Measurements from ENCODE around the gene SCIMP.
A peak's percentile ranks its signal among the peaks of the same experiment; 100 is the strongest.

SCIMP gene

DNA sequence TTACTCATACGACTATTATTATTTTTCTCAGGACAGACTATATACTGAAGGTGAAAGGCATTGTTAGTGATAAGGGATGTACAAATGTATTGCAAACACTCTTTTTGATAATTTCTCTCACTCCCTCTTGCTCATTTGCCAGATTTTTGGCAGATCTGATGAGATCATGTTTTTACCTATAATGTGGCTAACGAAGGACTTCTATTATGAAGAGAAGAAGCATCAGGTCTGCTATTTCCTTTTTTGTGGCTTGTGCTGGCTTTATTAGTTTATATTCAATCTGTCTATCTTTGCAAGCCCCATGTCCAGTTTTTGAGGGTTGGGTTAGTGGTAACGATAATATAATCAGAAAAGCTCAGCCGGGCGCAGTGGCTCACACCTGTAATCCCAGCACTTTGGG lies 22.5 kb upstream of the SCIMP start:
- DNase-seq, result no peak
- no peaks in the 10 kb centered on the region for H3K36me3 ChIP-seq (replicated peaks)
- no peaks in the 10 kb centered on the region for H3K27me3 ChIP-seq (replicated peaks)
- no peak overlapping the region for H3K27ac ChIP-seq
- TF ChIP-seq, protein P1, sequence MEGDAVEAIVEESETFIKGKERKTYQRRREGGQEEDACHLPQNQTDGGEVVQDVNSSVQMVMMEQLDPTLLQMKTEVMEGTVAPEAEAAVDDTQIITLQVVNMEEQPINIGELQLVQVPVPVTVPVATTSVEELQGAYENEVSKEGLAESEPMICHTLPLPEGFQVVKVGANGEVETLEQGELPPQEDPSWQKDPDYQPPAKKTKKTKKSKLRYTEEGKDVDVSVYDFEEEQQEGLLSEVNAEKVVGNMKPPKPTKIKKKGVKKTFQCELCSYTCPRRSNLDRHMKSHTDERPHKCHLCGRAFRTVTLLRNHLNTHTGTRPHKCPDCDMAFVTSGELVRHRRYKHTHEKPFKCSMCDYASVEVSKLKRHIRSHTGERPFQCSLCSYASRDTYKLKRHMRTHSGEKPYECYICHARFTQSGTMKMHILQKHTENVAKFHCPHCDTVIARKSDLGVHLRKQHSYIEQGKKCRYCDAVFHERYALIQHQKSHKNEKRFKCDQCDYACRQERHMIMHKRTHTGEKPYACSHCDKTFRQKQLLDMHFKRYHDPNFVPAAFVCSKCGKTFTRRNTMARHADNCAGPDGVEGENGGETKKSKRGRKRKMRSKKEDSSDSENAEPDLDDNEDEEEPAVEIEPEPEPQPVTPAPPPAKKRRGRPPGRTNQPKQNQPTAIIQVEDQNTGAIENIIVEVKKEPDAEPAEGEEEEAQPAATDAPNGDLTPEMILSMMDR (IDR thresholded peaks at IDR 0.05; ENCODE audit: low read depth, low read length, missing control alignments), result no peak
- no peak overlapping the region for H3K4me3 ChIP-seq (ENCODE audit: low read depth, low read length)
- in situ Hi-C loops (cut with HindIII; ENCODE audit: low pct_ligation_motif_present, low sequenced_read_pairs), result no loop called here

DNA sequence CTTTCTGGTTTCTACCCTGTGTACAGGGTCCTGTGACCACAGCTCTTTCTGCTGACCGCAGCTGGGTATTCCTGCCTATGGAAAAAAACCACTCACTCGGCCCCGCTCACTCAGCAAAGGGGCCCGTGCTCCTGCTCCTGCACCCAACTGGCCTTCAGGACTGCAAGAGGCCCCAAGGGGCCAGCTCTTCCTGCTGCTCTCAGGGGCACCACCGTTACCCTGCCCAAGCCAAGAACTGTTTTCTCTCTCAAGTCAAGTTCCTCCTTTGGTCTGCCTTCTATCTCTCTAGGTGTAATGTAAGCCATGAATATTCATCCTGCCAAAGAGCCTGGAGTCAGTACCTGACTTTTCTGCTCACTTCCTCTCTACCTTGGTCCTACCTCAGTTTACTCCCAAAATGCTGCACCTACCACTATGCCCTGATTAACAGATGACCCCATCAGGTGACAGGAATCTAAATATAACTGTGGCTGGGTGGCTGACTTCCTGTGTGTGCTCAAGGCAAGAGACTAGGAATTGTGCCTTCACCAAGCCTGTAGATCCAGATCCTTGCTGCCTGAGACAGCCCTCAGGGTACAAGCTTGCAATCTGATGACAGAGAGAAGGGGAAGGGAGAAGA lies 20.4 kb upstream of the SCIMP start:
- Histone ChIP-seq H3K27ac (no peak overlapping the region), H3K4me3 (ENCODE audit: low read depth, low read length) (no peak overlapping the region), H3K27me3 (replicated peaks) (no peaks in the 10 kb centered on the region), H3K36me3 (replicated peaks) (no peaks in the 10 kb centered on the region)
- TF ChIP-seq, protein P1 (IDR thresholded peaks at IDR 0.05; ENCODE audit: low read depth, low read length, missing control alignments), result no peak
- DNase-seq, result no peak
- in situ Hi-C loops (cut with HindIII; ENCODE audit: low pct_ligation_motif_present, low sequenced_read_pairs), result no loop called here

DNA sequence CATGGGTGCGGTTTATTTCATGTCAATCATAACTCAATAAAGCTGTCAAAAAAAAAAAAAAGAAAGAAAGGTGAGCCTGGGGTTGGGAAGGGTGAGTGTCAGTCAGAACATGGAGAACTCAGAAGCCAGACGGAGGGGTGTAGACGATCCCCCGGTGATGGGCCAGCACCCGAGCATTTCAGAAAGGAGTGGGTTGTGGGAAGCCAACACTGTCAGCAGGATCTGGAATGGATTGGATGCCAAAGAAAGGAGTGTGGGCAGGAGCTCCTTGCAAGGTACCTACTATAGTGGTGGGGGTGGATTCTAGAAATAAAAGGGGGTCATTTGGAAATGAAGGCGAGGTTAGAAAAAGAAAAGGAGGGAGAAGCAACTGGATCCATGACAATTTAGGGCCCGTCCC lies 19.8 kb upstream of the SCIMP start:
- no peaks in the 10 kb centered on the region for H3K36me3 ChIP-seq (replicated peaks)
- H3K27ac ChIP-seq, result no peak overlapping the region
- H3K27me3 ChIP-seq (replicated peaks), result no peaks in the 10 kb centered on the region
- no peak overlapping the region for H3K4me3 ChIP-seq (ENCODE audit: low read depth, low read length)
- in situ Hi-C loops (cut with HindIII; ENCODE audit: low pct_ligation_motif_present, low sequenced_read_pairs), result no loop called here
- DNase-seq, result no peak
- TF ChIP-seq, protein P1 (IDR thresholded peaks at IDR 0.05; ENCODE audit: low read depth, low read length, missing control alignments), result no peak

DNA sequence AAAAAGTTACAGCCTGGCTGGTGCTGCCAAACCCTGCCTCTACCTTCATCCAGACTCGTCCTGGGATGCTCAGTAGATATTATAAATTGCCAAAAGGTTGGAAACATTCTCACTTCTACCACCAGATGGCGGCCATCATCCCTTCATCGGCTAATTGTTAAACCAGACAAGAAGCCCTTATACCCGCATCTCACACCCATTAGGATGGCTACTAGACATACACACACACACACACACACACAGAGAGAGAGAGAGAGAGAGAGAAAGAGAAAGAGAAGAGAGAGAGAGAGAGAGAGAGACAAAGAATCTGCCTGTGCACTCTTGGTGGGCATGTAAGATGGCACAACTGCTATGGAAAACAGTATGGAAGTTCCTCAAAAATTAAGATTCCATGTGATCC lies 15.0 kb upstream of the SCIMP start:
- in situ Hi-C loops (cut with HindIII; ENCODE audit: low pct_ligation_motif_present, low sequenced_read_pairs), result no loop called here
- TF ChIP-seq, protein P1 (IDR thresholded peaks at IDR 0.05; ENCODE audit: low read depth, low read length, missing control alignments), result peak; percentile 74
- peak; percentile 76 for DNase-seq
- Histone ChIP-seq H3K27ac (no peak overlapping the region), H3K36me3 (replicated peaks) (no peaks in the 10 kb centered on the region), H3K27me3 (replicated peaks) (no peaks in the 10 kb centered on the region), H3K4me3 (ENCODE audit: low read depth, low read length) (no peak overlapping the region)

DNA sequence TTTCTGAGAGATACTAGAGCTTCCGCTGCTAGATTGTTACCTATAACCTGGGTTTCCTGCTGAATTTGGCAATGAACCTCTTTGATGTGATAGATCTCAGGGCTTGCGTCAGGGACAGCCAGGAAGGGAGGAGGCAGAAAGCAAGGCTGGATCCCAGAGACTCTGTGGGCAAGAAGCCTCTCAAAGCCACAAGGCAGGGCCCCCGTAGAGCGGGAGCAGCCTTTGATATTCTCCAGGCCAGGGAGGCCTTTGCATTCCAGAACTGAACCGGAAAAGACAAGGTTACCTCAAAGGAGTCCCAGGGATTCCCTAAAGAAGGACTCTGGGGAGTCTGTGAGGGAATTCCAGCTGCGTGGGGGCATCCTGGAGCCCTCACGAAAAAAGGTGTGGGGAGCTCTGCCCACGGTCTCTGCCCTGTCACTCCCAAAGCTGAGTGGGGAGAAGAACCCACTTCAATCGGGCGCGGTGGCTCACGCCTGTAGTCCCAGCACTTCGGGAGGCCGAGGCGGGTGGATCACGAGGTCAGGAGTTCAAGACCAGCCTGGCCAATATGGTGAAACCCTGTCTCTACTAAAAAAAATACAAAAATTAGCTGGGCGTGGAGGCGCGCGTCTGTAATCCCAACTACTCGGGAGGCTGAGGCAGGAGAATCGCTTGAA lies 14.3 kb upstream of the SCIMP start:
- Histone ChIP-seq H3K4me3 (ENCODE audit: low read depth, low read length) (no peak overlapping the region), H3K27ac (no peak overlapping the region), H3K27me3 (replicated peaks) (no peaks in the 10 kb centered on the region), H3K36me3 (replicated peaks) (no peaks in the 10 kb centered on the region)
- in situ Hi-C loops (cut with HindIII; ENCODE audit: low pct_ligation_motif_present, low sequenced_read_pairs), result no loop called here
- DNase-seq, result no peak
- TF ChIP-seq, protein P1 (IDR thresholded peaks at IDR 0.05; ENCODE audit: low read depth, low read length, missing control alignments), result no peak

DNA sequence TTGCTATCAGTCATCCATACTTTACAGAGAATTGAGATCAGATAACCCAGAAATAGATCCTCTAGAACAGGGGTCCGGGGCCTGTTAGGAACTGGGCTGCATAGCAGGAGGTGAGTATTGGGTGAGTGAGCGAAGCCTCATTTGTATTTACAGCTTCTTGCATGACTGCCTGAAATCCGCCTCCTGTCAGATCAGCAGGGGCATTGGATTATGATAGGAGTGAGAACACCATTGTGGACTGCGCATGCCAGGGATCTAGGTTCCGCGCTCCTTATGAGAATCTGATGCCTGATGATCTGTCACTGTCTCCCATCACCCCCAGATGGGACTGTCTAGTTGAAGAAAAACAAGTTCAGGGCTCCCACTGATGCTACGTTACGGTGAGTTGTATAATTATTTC lies 13.0 kb upstream of the SCIMP start:
- Histone ChIP-seq H3K36me3 (replicated peaks) (no peaks in the 10 kb centered on the region), H3K4me3 (ENCODE audit: low read depth, low read length) (no peak overlapping the region), H3K27ac (no peak overlapping the region), H3K27me3 (replicated peaks) (no peaks in the 10 kb centered on the region)
- TF ChIP-seq, protein P1 (IDR thresholded peaks at IDR 0.05; ENCODE audit: low read depth, low read length, missing control alignments), result no peak
- no peak for DNase-seq
- in situ Hi-C loops (cut with HindIII; ENCODE audit: low pct_ligation_motif_present, low sequenced_read_pairs), result no loop called here

Data from brain microvascular endothelial cell (primary cell).